Esophagus muscularis mucosa (tissue), 4 donors: Measurements from ENCODE around the gene SERINC5.

Source experiments
- CTCF ChIP-seq, 3 experiments: fragments of 200-600 bp in 2 of 3; fragments of 450-650 bp in 1 of 3; sonication (generic) in 2 of 3; IDR thresholded peaks; one replicate each; pipeline ENCODE4 v1.5.1; 2017 to 2019; ENCODE audit warnings: antibody characterized with exemption in 3 of 3, mild to moderate bottlenecking in 2 of 3, moderate library complexity in 1 of 3
- EP300 ChIP-seq: sonication (generic); formaldehyde crosslinking; IDR thresholded peaks from one replicate; pipeline ENCODE4 v1.6.1; 2017; ENCODE audit warnings: antibody characterized with exemption
- POLR2A ChIP-seq: fragments of 450-650 bp; IDR thresholded peaks from one replicate; pipeline ENCODE4 v1.6.1; 2017; ENCODE audit warnings: antibody characterized with exemption, moderate library complexity, mild to moderate bottlenecking, low read depth
- POLR2AphosphoS5 ChIP-seq, 2 donors: sonication (generic); formaldehyde crosslinking; IDR thresholded peaks; one replicate each; pipeline ENCODE4 v1.6.1; 2017; ENCODE audit warnings: antibody characterized with exemption in 2 of 2

DNA sequence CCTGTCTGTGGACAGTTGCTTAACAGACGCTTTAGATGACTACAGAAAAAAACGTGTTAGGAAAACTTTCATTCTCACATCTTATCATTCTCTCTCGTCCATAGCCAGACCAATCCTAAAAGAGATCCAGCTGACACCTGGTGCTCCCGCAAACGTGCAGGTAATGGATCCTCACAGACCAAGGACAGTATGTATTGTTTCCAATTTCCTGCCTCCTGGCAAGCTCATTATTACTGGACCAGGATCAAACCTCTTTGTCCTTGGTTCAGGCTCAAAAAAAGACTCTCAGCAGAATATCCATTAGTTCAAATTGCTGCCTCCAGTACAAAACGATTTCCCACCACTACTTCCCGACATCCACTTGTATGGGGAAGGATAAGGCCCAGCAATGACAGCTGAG is 62.4 kb downstream of the SERINC5 start:
- TF ChIP-seq CTCF (IDR thresholded peaks at IDR 0.05) (no peak), EP300 (no peak), POLR2A (no peak), POLR2AphosphoS5 (IDR thresholded peaks at IDR 0.05) (no peak)
